ENCODE results near the gene NXPE1.

- TF ChIP-seq CTCF (IDR thresholded peaks at IDR 0.05 in 2 of 3, conservative IDR thresholded peaks at IDR 0.05 in 1 of 3; ENCODE audit: borderline replicate concordance in 1 of 3, insufficient read depth in 1 of 3, low read depth in 2 of 3, low read length in 2 of 3) (no peak), POLR2A (IDR thresholded peaks at IDR 0.05; ENCODE audit: borderline replicate concordance, extremely low read depth, insufficient read depth, insufficient read length) (no peak), SIN3A (IDR thresholded peaks at IDR 0.05; ENCODE audit: low read depth) (no peak), POLR2AphosphoS5 (IDR thresholded peaks at IDR 0.05; ENCODE audit: low read depth, low read length) (no peak), EZH2 (IDR thresholded peaks at IDR 0.05) (no peak)
These were observed 49.7 kb upstream of the NXPE1 start for GRCh38 chr11:114609429-114609828.
